CD4-positive, CD25-positive, alpha-beta regulatory T cell (primary cell): ENCODE results near the gene MCCD1. TPM values are rescaled to one million over a fixed set of nuclear protein-coding genes. Genes with fewer than 3 reads are reported as not detected.

Experiments used
- ATAC-seq, 2 donors: fragments of 150-1000 bp; cut with Tn5 transposase; one replicate each; pipeline ENCODE4 v1.10.0; 2021; ENCODE audit warnings: low read depth in 2 of 2, moderate number of reproducible peaks in 2 of 2, moderate library complexity in 1 of 2
- DNase-seq, 3 donors: peaks; one replicate each; pipeline versions ENCODE4 v3.0.0 to v3.0.0-alpha.2; 2012 to 2022; ENCODE audit warnings: mixed read lengths in 1 of 3
- H3K27ac ChIP-seq: one replicate; pipeline ENCODE4 v1.7.0; 2013; ENCODE audit warnings: mild to moderate bottlenecking, low read length; ENCODE audit not compliant: insufficient read depth, poor library complexity, severe bottlenecking
- H3K27me3 ChIP-seq: one replicate; pipeline ENCODE4 v1.7.0; 2013; ENCODE audit warnings: low read length; ENCODE audit not compliant: control insufficient read depth, insufficient read depth
- H3K36me3 ChIP-seq: one replicate; pipeline ENCODE4 v1.7.0; 2013; ENCODE audit warnings: mild to moderate bottlenecking, low read length, moderate library complexity; ENCODE audit not compliant: control insufficient read depth, insufficient read depth
- H3K4me1 ChIP-seq: 2 replicates; pipeline ENCODE4 v1.7.0; 2013; ENCODE audit warnings: mild to moderate bottlenecking, low read length; ENCODE audit not compliant: insufficient read depth, control insufficient read depth, poor library complexity, severe bottlenecking
- H3K4me3 ChIP-seq: one replicate; pipeline ENCODE4 v1.7.0; 2013; ENCODE audit warnings: low read depth, mild to moderate bottlenecking, low read length, moderate library complexity
- H3K9me3 ChIP-seq, 2 experiments: 1 replicate in 1 of 2; 2 replicates in 1 of 2; pipeline ENCODE4 v1.7.0; 2013; ENCODE audit warnings: low read length in 2 of 2, mild to moderate bottlenecking in 1 of 2, moderate library complexity in 1 of 2; ENCODE audit not compliant: control insufficient read depth in 2 of 2
- H3K27ac Mint-ChIP-seq, 3 donors: one replicate each; pipeline ENCODE4 v1.8.0; 2020 to 2022; ENCODE audit warnings: mild to moderate bottlenecking in 3 of 3, mixed read lengths in 3 of 3, moderate library complexity in 2 of 3
- H3K27me3 Mint-ChIP-seq: one replicate; pipeline ENCODE4 v1.8.0; 2022; ENCODE audit warnings: mild to moderate bottlenecking, mixed read lengths
- H3K36me3 Mint-ChIP-seq: one replicate; pipeline ENCODE4 v1.8.0; 2020; ENCODE audit warnings: mixed read lengths
- H3K4me1 Mint-ChIP-seq, 4 donors: one replicate each; pipeline ENCODE4 v1.8.0; 2020 to 2022; ENCODE audit warnings: mixed read lengths in 4 of 4, mild to moderate bottlenecking in 1 of 4
- H3K4me3 Mint-ChIP-seq, 4 donors: one replicate each; pipeline ENCODE4 v1.8.0; 2020 to 2022; ENCODE audit warnings: mild to moderate bottlenecking in 4 of 4, mixed read lengths in 4 of 4, moderate library complexity in 3 of 4
- H3K9me3 Mint-ChIP-seq, 7 donors: one replicate each; pipeline ENCODE4 v1.8.0; 2020 to 2022; ENCODE audit warnings: mixed read lengths in 7 of 7, mild to moderate bottlenecking in 3 of 7, moderate library complexity in 2 of 7
- polyA plus RNA-seq, 4 donors: library from polyadenylated mRNA; unstranded; fragments of 300-500 nt; fragmentation: Illumina TruSeq; gene quantifications; one replicate each; pipeline ENCODE4 v1.2.3, GENCODE V29; 2021
- total RNA-seq: library from RNA; stranded (reverse); gene quantifications from one replicate; pipeline ENCODE4 v1.2.3, GENCODE V29; 2022

Gene MCCD1
- total and polyA plus RNA-seq, 5 donors from 2014 or later, result not detected

DNA sequence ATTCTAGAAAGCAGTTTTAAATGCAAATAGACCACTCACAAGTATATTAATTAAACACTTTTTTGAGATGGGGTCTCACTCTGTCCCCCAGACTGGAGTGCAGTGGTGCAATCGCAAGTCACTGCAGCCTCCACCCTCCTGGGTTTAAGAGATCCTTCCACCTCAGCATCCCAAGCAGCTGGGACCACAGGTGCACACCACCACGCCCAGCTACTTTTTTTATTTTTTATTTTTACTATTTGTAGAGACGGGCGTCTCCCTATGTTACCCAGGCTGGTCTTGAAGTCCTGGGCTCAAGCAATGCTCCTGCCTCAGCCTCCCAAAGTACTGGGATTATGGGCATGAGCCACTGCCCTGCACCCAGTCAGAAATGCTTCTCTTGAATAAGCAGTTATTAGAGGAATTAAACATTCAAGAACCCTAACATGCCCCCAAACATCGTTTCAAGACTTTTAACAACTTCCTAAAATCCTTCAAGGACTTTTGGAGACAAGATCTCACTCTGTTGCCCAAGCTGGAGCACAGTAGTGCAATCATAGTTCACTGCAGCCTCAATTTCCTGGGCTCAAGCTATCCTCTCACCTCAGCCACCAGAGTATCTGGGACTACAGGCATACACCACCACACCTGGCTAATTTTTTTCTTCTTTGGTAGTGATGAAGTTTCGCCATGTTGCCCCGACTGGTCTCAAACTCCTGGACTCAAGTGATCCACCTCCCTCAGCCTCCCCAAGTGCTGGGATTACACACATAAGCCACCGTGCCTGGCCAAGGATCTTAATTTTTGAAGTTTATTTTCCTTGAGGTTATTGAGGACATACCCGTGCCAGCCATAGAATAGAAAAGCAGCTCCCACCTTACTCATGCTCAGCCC, 3.2 kb downstream of the MCCD1 start:
- H3K27me3 Mint-ChIP-seq, result no peaks in the 10 kb centered on the region
- H3K27me3 ChIP-seq, result no peaks in the 10 kb centered on the region
- DNase-seq (no peak), ATAC-seq (no peak)
- H3K27ac ChIP-seq, result no peak overlapping the region
- H3K9me3 Mint-ChIP-seq, result no peaks in the 10 kb centered on the region
- no peaks in the 10 kb centered on the region for H3K9me3 ChIP-seq
- no peak overlapping the region for H3K4me3 Mint-ChIP-seq
- H3K36me3 Mint-ChIP-seq, result peaks cover 44% of the 10 kb centered on the region
- H3K4me1 ChIP-seq, result no peaks in the 10 kb centered on the region
- H3K4me3 ChIP-seq, result no peak overlapping the region
- no peak overlapping the region for H3K27ac Mint-ChIP-seq
- peaks cover 7 to 41% (median 24%) of the 10 kb centered on the region in 4 donors for H3K4me1 Mint-ChIP-seq
- H3K36me3 ChIP-seq, result peaks cover 71% of the 10 kb centered on the region

DNA sequence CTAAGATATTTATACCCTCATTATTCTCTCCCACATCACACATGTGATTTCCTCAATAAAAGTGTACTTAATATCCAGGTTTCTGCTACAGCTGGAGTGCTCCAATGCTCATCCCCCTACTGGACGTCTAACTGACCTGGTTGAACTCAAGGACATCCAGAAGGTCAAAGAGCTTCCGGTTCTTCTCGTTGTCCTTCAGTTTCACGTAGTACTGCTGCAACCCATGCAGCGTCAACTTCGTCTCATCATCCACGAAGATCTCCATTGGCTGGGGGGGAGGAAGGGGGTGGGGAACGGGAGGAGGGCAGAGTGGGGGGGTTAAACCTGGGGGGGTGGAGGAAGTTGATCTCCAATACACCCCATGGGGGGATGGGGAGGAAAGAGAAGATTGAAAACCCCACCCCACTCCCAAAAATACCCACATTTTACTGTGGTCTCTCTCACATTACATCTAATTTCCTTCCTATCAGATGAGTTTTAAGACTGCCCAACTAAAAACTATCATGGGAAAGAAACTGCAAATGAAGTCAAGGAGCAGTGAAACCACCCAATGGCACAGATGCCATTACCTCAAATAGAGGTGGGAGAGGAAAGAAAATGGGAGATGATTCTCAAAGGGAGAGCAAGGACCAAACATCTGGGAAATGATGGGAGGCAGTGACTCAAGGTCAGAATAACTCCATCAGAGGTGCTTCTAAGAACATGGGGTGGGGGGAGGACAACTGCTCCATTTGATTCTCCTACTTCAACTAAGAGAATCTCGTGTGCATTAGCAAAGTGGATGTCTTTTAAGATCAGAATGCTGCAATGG, 4.1 kb downstream of the MCCD1 start:
- Mint-ChIP-seq H3K36me3 (peaks cover 48% of the 10 kb centered on the region), H3K4me3 (peak overlapping the region in 2 of 4 donors; percentile 10 to 17)
- no peak for DNase-seq

DNA sequence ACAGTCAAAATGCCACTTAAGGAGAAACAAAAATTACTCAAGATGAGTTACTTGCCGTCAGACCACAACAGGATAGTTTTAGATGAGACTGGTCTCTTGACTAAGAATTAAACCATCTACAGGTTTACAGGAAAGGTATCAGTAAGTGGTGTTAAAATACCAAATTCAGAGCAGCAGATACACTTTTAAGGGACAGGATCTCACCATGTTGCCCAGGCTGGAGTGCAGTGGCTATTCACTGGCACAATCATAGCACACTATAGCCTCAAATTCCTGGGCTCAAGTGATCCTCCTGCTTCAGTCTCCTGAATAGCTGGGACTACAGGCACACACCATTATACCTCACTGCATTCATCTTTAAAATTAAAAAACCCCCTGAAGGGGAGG, 4.7 kb downstream of the MCCD1 start:
- Histone ChIP-seq H3K9me3 (no peaks in the 10 kb centered on the region), H3K36me3 (peaks cover 85% of the 10 kb centered on the region), H3K4me1 (peaks cover 12% of the 10 kb centered on the region), H3K27ac (no peak overlapping the region), H3K27me3 (no peaks in the 10 kb centered on the region), H3K4me3 (no peak overlapping the region)
- ATAC-seq (no peak), DNase-seq (no peak)
- Mint-ChIP-seq H3K4me3 (peak overlapping the region in 1 of 4 donors; percentile 17), H3K27ac (peak overlapping the region in 1 of 3 donors; percentile 68), H3K36me3 (peaks cover 50% of the 10 kb centered on the region), H3K27me3 (no peaks in the 10 kb centered on the region), H3K4me1 (peaks cover 10 to 50% (median 29%) of the 10 kb centered on the region in 4 donors), H3K9me3 (no peaks in the 10 kb centered on the region)

More for the DNA sequence above, 4.1 kb downstream of the MCCD1 start:
- Mint-ChIP-seq H3K9me3 (no peaks in the 10 kb centered on the region), H3K4me1 (peaks cover 7 to 46% (median 25%) of the 10 kb centered on the region in 4 donors), H3K27me3 (no peaks in the 10 kb centered on the region), H3K27ac (peak overlapping the region in 1 of 3 donors; percentile 68)
- Histone ChIP-seq H3K4me1 (peaks cover 6% of the 10 kb centered on the region), H3K36me3 (peaks cover 79% of the 10 kb centered on the region), H3K4me3 (no peak overlapping the region), H3K27ac (no peak overlapping the region), H3K9me3 (no peaks in the 10 kb centered on the region), H3K27me3 (no peaks in the 10 kb centered on the region)
- no peak for ATAC-seq

DNA sequence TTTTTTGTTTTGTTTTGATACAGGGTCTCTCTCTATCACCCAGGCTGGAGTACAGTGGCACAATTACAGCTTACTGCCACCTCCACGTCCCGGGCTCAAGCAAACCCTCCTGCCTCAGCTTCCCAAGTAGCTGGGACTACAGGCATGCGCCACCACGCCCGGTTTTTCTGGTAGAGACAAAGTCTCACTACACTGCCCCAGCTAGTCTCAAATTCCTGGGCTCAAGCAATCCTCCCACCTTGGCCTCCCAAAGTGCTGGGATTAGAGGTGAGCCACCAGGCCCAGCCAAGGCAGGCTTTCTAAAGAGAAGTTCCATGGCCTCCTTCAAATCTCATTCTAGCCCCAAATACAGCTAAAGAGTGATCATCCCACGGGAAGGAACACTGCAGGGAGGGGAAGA, 5.2 kb downstream of the MCCD1 start:
- Histone ChIP-seq H3K4me1 (peaks cover 18% of the 10 kb centered on the region), H3K36me3 (peaks cover 91% of the 10 kb centered on the region), H3K4me3 (no peak overlapping the region), H3K27ac (no peak overlapping the region), H3K9me3 (no peaks in the 10 kb centered on the region), H3K27me3 (no peaks in the 10 kb centered on the region)
- Mint-ChIP-seq H3K4me1 (peaks cover 15 to 53% (median 34%) of the 10 kb centered on the region in 4 donors), H3K9me3 (no peaks in the 10 kb centered on the region), H3K4me3 (peak overlapping the region in 1 of 4 donors; percentile 38), H3K27me3 (no peaks in the 10 kb centered on the region), H3K36me3 (peaks cover 56% of the 10 kb centered on the region), H3K27ac (peak overlapping the region in 1 of 3 donors; percentile 68)
- no peak for ATAC-seq
- no peak for DNase-seq

DNA sequence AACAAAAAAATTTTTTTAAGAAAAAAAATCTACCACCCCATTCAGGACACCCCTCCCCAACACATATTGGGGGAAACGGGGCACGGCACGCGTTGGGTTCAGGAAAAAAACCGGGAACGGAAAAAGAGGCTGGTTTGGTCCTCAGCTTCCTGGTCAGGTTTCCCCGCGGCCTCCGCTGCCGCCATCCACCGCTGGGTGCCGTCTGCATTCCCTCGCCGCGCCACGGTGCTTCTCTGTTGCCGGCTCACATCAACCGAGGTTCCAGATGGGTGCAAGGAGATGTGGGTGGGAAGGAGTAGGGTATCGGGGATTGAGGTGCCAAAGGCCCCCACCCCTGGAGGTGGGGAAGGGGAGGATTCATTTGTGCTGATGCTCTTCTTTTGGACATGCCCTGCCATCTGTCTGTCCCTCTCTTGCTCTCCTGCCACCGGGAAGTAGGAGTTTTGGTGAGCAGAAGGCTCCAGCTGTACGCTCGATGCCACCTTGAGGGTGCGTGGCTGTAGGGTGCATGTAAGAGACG, 5.8 kb downstream of the MCCD1 start:
- Mint-ChIP-seq H3K4me1 (peaks cover 19 to 59% (median 40%) of the 10 kb centered on the region in 4 donors), H3K27me3 (no peaks in the 10 kb centered on the region), H3K9me3 (no peaks in the 10 kb centered on the region), H3K36me3 (peaks cover 62% of the 10 kb centered on the region), H3K27ac (peak overlapping the region in 1 of 3 donors; percentile 68), H3K4me3 (no peak overlapping the region)
- ATAC-seq (no peak), DNase-seq (no peak)
- H3K4me1 ChIP-seq, result peaks cover 23% of the 10 kb centered on the region
- H3K27ac ChIP-seq, result no peak overlapping the region
- H3K9me3 ChIP-seq, result no peaks in the 10 kb centered on the region
- H3K36me3 ChIP-seq, result peaks cover 97% of the 10 kb centered on the region
- H3K27me3 ChIP-seq, result no peaks in the 10 kb centered on the region
- no peak overlapping the region for H3K4me3 ChIP-seq

DNA sequence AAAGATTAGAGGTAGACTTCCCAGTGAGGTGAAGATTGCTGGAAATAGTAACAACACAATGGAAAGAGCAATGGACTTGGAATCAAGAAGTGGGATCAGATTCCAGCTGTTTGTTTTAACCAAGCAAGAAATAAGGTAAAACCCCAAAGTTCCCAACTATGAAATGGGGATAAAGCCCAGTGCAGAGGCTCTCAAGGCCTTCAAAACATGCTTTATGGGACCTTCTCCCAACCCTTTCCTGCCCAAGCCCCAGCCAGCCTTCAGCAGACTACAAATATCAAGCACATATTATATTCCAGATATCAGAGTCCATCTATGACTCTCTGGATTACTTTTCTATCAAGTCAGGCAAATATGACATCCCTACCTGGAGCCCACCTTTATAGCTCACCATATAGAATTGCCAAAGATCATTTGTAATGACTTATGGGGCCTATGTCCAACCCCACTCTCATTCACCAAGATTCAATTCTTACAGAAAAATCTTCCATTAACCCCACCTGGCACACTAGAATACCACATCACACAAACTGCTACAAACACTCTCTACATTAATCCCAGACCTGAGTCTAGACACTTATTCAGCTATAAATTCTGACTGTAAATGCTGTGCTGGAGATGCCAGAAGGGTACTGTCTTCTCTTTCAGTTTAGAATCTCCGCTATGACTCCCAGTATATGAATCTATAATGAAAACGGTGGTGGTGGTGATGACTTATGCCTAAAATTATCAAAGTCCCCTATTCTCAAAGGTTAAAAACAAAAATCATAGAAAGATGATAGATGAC, 7.0 kb downstream of the MCCD1 start:
- Mint-ChIP-seq H3K27ac (peak overlapping the region; percentile 11 to 88 (median 24)), H3K27me3 (no peaks in the 10 kb centered on the region), H3K36me3 (peaks cover 64% of the 10 kb centered on the region), H3K9me3 (peaks cover 0 to 3% (median 0%) of the 10 kb centered on the region in 7 donors), H3K4me3 (peak overlapping the region in 1 of 4 donors; percentile 21), H3K4me1 (peaks cover 20 to 69% (median 47%) of the 10 kb centered on the region in 4 donors)
- DNase-seq (no peak), ATAC-seq (no peak)
- Histone ChIP-seq H3K4me3 (no peak overlapping the region), H3K9me3 (no peaks in the 10 kb centered on the region), H3K27ac (peak overlapping the region; percentile 43), H3K36me3 (peaks cover 94% of the 10 kb centered on the region), H3K27me3 (no peaks in the 10 kb centered on the region), H3K4me1 (peaks cover 35% of the 10 kb centered on the region)
